ENCODE data around the gene SYN1. TPM values are rescaled to one million over a fixed set of nuclear protein-coding genes. Genes with fewer than 3 reads are reported as not detected.
A peak's percentile ranks its signal among the peaks of the same experiment; 100 is the strongest.

Gene SYN1
- total RNA-seq, 1 donor from 2014 or later, result not detected

GRCh38 chrX:47662144-47662657, 42.5 kb upstream of the SYN1 start:
- Histone ChIP-seq H3K27me3 (no peaks in the 10 kb centered on the region), H3K4me3 (no peak overlapping the region), H3K9me3 (ENCODE audit: low read depth) (no peaks in the 10 kb centered on the region), H3K79me2 (ENCODE audit: low read depth) (peaks cover 7% of the 10 kb centered on the region), H2AFZ (replicated peaks) (no peak overlapping the region), H3K36me3 (no peaks in the 10 kb centered on the region), H3K27ac (no peak overlapping the region), H3K4me2 (no peak overlapping the region), H3K4me1 (no peaks in the 10 kb centered on the region), H3K9ac (no peak overlapping the region), H3F3A (ENCODE audit: low read depth) (peaks cover 16% of the 10 kb centered on the region), H4K20me1 (ENCODE audit: low read depth) (no peaks in the 10 kb centered on the region)
- Mint-ChIP-seq H3K27me3 (ENCODE audit: insufficient read depth, low read depth) (peaks cover 2% of the 10 kb centered on the region), H3K36me3 (no peaks in the 10 kb centered on the region), H3K27ac (no peak overlapping the region), H3K4me1 (peaks cover 2% of the 10 kb centered on the region), H3K9me3 (no peaks in the 10 kb centered on the region), H3K4me3 (no peak overlapping the region)
- DNase-seq (ENCODE audit: low spot score), result no peak
- no peak for TF ChIP-seq EZH2phosphoT487 (IDR thresholded peaks at IDR 0.05)
- TF ChIP-seq EZH2 (IDR thresholded peaks at IDR 0.05), result no peak
- no peak for TF ChIP-seq CTCF (IDR thresholded peaks at IDR 0.05)

- no peak overlapping the region for H2AFZ ChIP-seq (replicated peaks)
- no peaks in the 10 kb centered on the region for H3K9me3 ChIP-seq (ENCODE audit: low read depth)
- peaks cover 7% of the 10 kb centered on the region for H3K79me2 ChIP-seq (ENCODE audit: low read depth)
- no peaks in the 10 kb centered on the region for H3K36me3 ChIP-seq
- H3K4me2 ChIP-seq, result no peak overlapping the region
- H3K27ac Mint-ChIP-seq, result no peak overlapping the region
- TF ChIP-seq CTCF (IDR thresholded peaks at IDR 0.05), result no peak
- no peak for TF ChIP-seq EZH2 (IDR thresholded peaks at IDR 0.05)
- no peak for TF ChIP-seq EZH2phosphoT487 (IDR thresholded peaks at IDR 0.05)
- H3F3A ChIP-seq (ENCODE audit: low read depth), result peaks cover 16% of the 10 kb centered on the region
- H3K4me1 Mint-ChIP-seq, result peaks cover 2% of the 10 kb centered on the region
- no peaks in the 10 kb centered on the region for H3K27me3 ChIP-seq
- H3K27ac ChIP-seq, result no peak overlapping the region
- H3K9me3 Mint-ChIP-seq, result no peaks in the 10 kb centered on the region
- no peak for DNase-seq (ENCODE audit: low spot score)
- no peak overlapping the region for H3K4me3 Mint-ChIP-seq
- H3K4me3 ChIP-seq, result no peak overlapping the region
- no peaks in the 10 kb centered on the region for H3K36me3 Mint-ChIP-seq
- H4K20me1 ChIP-seq (ENCODE audit: low read depth), result no peaks in the 10 kb centered on the region
- no peaks in the 10 kb centered on the region for H3K4me1 ChIP-seq
- peaks cover 2% of the 10 kb centered on the region for H3K27me3 Mint-ChIP-seq (ENCODE audit: insufficient read depth, low read depth)
- no peak overlapping the region for H3K9ac ChIP-seq
Measured at GRCh38 chrX:47661539-47661938, 41.9 kb upstream of the SYN1 start.

- Histone ChIP-seq H3F3A (ENCODE audit: low read depth) (peaks cover 16% of the 10 kb centered on the region), H3K4me1 (no peaks in the 10 kb centered on the region), H3K4me3 (peak overlapping the region; percentile 50), H3K4me2 (peak overlapping the region; percentile 13), H3K9ac (no peak overlapping the region), H4K20me1 (ENCODE audit: low read depth) (no peaks in the 10 kb centered on the region), H3K79me2 (ENCODE audit: low read depth) (peaks cover 7% of the 10 kb centered on the region), H3K36me3 (no peaks in the 10 kb centered on the region), H3K27ac (no peak overlapping the region), H2AFZ (replicated peaks) (no peak overlapping the region), H3K9me3 (ENCODE audit: low read depth) (no peaks in the 10 kb centered on the region), H3K27me3 (no peaks in the 10 kb centered on the region)
- Mint-ChIP-seq H3K9me3 (no peaks in the 10 kb centered on the region), H3K27ac (no peak overlapping the region), H3K36me3 (no peaks in the 10 kb centered on the region), H3K27me3 (ENCODE audit: insufficient read depth, low read depth) (peaks cover 2% of the 10 kb centered on the region), H3K4me3 (peak overlapping the region; percentile 87), H3K4me1 (peaks cover 2% of the 10 kb centered on the region)
- DNase-seq (ENCODE audit: low spot score), result no peak
- TF ChIP-seq EZH2phosphoT487 (IDR thresholded peaks at IDR 0.05), result no peak
- no peak for TF ChIP-seq EZH2 (IDR thresholded peaks at IDR 0.05)
Measured at GRCh38 chrX:47659421-47659726, 39.7 kb upstream of the SYN1 start.

GRCh38 chrX:47658684-47659420, 39.2 kb upstream of the SYN1 start, which contains the start of gene UXT:
Gene UXT (minus strand): TSS chrX:47659180. CDS start chrX:47658927, 253 bp downstream.
- peak; percentile 95 for DNase-seq (ENCODE audit: low spot score)
- H3K4me3 ChIP-seq, result peak within 1 kb of the TSS; percentile 50
- H3K9me3 ChIP-seq (ENCODE audit: low read depth), result no peaks in the 10 kb centered on the region
- peaks cover 16% of the 10 kb centered on the region for H3F3A ChIP-seq (ENCODE audit: low read depth)
- Mint-ChIP-seq H3K9me3 (no peaks in the 10 kb centered on the region), H3K27ac (no peak within 1 kb of the TSS), H3K4me1 (peaks cover 2% of the 10 kb centered on the region), H3K36me3 (no peaks in the 10 kb centered on the region), H3K4me3 (peak within 1 kb of the TSS; percentile 87), H3K27me3 (ENCODE audit: insufficient read depth, low read depth) (peaks cover 2% of the 10 kb centered on the region)
- H4K20me1 ChIP-seq (ENCODE audit: low read depth), result no peaks in the 10 kb centered on the region
- no peaks in the 10 kb centered on the region for H3K27me3 ChIP-seq
- peak within 1 kb of the TSS; percentile 38 for H3K9ac ChIP-seq
- H3K36me3 ChIP-seq, result no peaks in the 10 kb centered on the region
- peak within 1 kb of the TSS; percentile 93 for H3K27ac ChIP-seq
- TF ChIP-seq EZH2 (IDR thresholded peaks at IDR 0.05) (no peak), CTCF (IDR thresholded peaks at IDR 0.05) (no peak), EZH2phosphoT487 (IDR thresholded peaks at IDR 0.05) (no peak)
- H3K79me2 ChIP-seq (ENCODE audit: low read depth), result peaks cover 7% of the 10 kb centered on the region
- H2AFZ ChIP-seq (replicated peaks), result peak within 1 kb of the TSS; percentile 44
- no peaks in the 10 kb centered on the region for H3K4me1 ChIP-seq
- H3K4me2 ChIP-seq, result peak within 1 kb of the TSS; percentile 68

Data from neural progenitor cell (in vitro differentiated cells).